Astrocyte (in vitro differentiated cells and primary cell): ENCODE results near the gene SNCG. TPM values are rescaled to one million over a fixed set of nuclear protein-coding genes. Genes with fewer than 3 reads are reported as not detected.
A peak's percentile ranks its signal among the peaks of the same experiment; 100 is the strongest.
"Not testable (repeated sequence)": the region's sequence is repeated elsewhere in the genome, so short reads cannot be mapped to it uniquely, and the experiment has no call there.

Experiments used
- DNase-seq: peaks from one replicate; pipeline ENCODE4 v3.0.0-alpha.2; 2010; ENCODE audit warnings: low read depth
- FAIRE-seq: peaks from 2 replicates; lab custom pipeline; 2011; peaks lifted over from hg19 to GRCh38; lab: Jason Lieb, UNC
- H2AFZ ChIP-seq: 2 replicates; pipeline ENCODE4 v1.6.0; 2012; ENCODE audit warnings: low read depth, low read length, inconsistent platforms
- H3K27ac ChIP-seq: 2 replicates; pipeline ENCODE4 v1.5.1; 2011; ENCODE audit warnings: low read depth, low read length, inconsistent platforms
- H3K27me3 ChIP-seq: 2 replicates; pipeline ENCODE4 v1.6.0; 2011; ENCODE audit warnings: low read length, inconsistent platforms; ENCODE audit not compliant: insufficient read depth
- H3K36me3 ChIP-seq: 2 replicates; pipeline ENCODE4 v1.5.1; 2011; ENCODE audit warnings: low read length, inconsistent platforms; ENCODE audit not compliant: insufficient read depth
- H3K4me1 ChIP-seq: 2 replicates; pipeline ENCODE4 v1.5.1; 2011; ENCODE audit warnings: low read length, inconsistent platforms; ENCODE audit not compliant: insufficient read depth
- H3K4me2 ChIP-seq: 2 replicates; pipeline ENCODE4 v1.6.0; 2012; ENCODE audit warnings: low read length, inconsistent platforms
- H3K4me3 ChIP-seq: 2 replicates; pipeline ENCODE4 v1.5.1; 2011; ENCODE audit warnings: low read depth, mild to moderate bottlenecking, low read length, inconsistent platforms; ENCODE audit not compliant: insufficient read depth
- H3K79me2 ChIP-seq: 2 replicates; pipeline ENCODE4 v1.6.0; 2012; ENCODE audit warnings: mild to moderate bottlenecking, low read length, inconsistent platforms; ENCODE audit not compliant: insufficient read depth
- H3K9ac ChIP-seq: 2 replicates; pipeline ENCODE4 v1.6.0; 2012; ENCODE audit warnings: mild to moderate bottlenecking, low read length, inconsistent platforms
- H3K9me3 ChIP-seq: 2 replicates; pipeline ENCODE4 v1.5.1; 2012; ENCODE audit warnings: low read depth, mild to moderate bottlenecking, low read length, inconsistent platforms; ENCODE audit not compliant: insufficient read depth
- H4K20me1 ChIP-seq: 2 replicates; pipeline ENCODE4 v1.6.0; 2012; ENCODE audit warnings: low read length, inconsistent platforms; ENCODE audit not compliant: insufficient read depth
- H3K27ac Mint-ChIP-seq: one replicate; pipeline ENCODE4 v1.8.0; 2021; ENCODE audit warnings: mild to moderate bottlenecking, mixed read lengths; ENCODE audit not compliant: unreplicated experiment
- H3K27me3 Mint-ChIP-seq: one replicate; pipeline ENCODE4 v1.8.0; 2021; ENCODE audit warnings: low read depth, mixed read lengths; ENCODE audit not compliant: unreplicated experiment
- H3K36me3 Mint-ChIP-seq: one replicate; pipeline ENCODE4 v1.8.0; 2021; ENCODE audit warnings: low read depth, mixed read lengths; ENCODE audit not compliant: unreplicated experiment
- H3K4me1 Mint-ChIP-seq: one replicate; pipeline ENCODE4 v1.8.0; 2021; ENCODE audit warnings: low read depth, mixed read lengths; ENCODE audit not compliant: unreplicated experiment
- H3K4me3 Mint-ChIP-seq: one replicate; pipeline ENCODE4 v1.8.0; 2021; ENCODE audit warnings: mild to moderate bottlenecking, moderate library complexity, mixed read lengths; ENCODE audit not compliant: unreplicated experiment
- H3K9me3 Mint-ChIP-seq: one replicate; pipeline ENCODE4 v1.8.0; 2021; ENCODE audit warnings: mild to moderate bottlenecking, mixed read lengths; ENCODE audit not compliant: unreplicated experiment
- CTCF ChIP-seq: IDR thresholded peaks from 2 replicates; pipeline ENCODE4 v1.5.1; 2011; ENCODE audit warnings: low read depth, mild to moderate bottlenecking, inconsistent platforms, low read length, moderate library complexity; ENCODE audit not compliant: insufficient read depth
- EZH2 ChIP-seq: IDR thresholded peaks from 2 replicates; pipeline ENCODE4 v1.6.1; 2012; ENCODE audit warnings: mild to moderate bottlenecking, low read length, inconsistent platforms; ENCODE audit not compliant: insufficient read depth
- total RNA-seq: library from RNA; stranded (reverse); gene quantifications from 2 replicates; pipeline ENCODE4 v1.2.1, GENCODE V29; 2021

SNCG gene
- total RNA-seq, 1 donor from 2014 or later, result 3.0 TPM

- H3K4me1 Mint-ChIP-seq, result peaks cover 7% of the 10 kb centered on the region
- H3K9me3 Mint-ChIP-seq, result no peaks in the 10 kb centered on the region
- no peak overlapping the region for H3K27ac Mint-ChIP-seq
- no peak overlapping the region for H3K4me2 ChIP-seq
- DNase-seq, result no peak
- H4K20me1 ChIP-seq, result no peaks in the 10 kb centered on the region
- no peaks in the 10 kb centered on the region for H3K9me3 ChIP-seq
- TF ChIP-seq CTCF (no peak), EZH2 (no peak)
- no peaks in the 10 kb centered on the region for H3K27me3 ChIP-seq
- peaks cover 2% of the 10 kb centered on the region for H3K4me1 ChIP-seq
- FAIRE-seq, result peak; percentile 29
- no peaks in the 10 kb centered on the region for H3K79me2 ChIP-seq
- no peak overlapping the region for H3K27ac ChIP-seq
- H3K4me3 ChIP-seq, result no peak overlapping the region
- H2AFZ ChIP-seq, result no peak overlapping the region
- no peak overlapping the region for H3K4me3 Mint-ChIP-seq
- peaks cover 8% of the 10 kb centered on the region for H3K36me3 Mint-ChIP-seq
- no peaks in the 10 kb centered on the region for H3K27me3 Mint-ChIP-seq
- H3K36me3 ChIP-seq, result peaks cover 3% of the 10 kb centered on the region
- no peak overlapping the region for H3K9ac ChIP-seq
Measured at GRCh38 chr10:86931872-86932271, 26.5 kb upstream of the SNCG start.

- Histone ChIP-seq H3K27me3 (no peaks in the 10 kb centered on the region), H3K36me3 (peaks cover 3% of the 10 kb centered on the region), H3K4me2 (no peak overlapping the region), H3K27ac (no peak overlapping the region), H3K79me2 (no peaks in the 10 kb centered on the region), H3K9me3 (no peaks in the 10 kb centered on the region), H4K20me1 (no peaks in the 10 kb centered on the region), H3K9ac (no peak overlapping the region), H2AFZ (no peak overlapping the region), H3K4me3 (no peak overlapping the region), H3K4me1 (peaks cover 9% of the 10 kb centered on the region)
- no peak overlapping the region for H3K4me3 Mint-ChIP-seq
- H3K4me1 Mint-ChIP-seq, result peaks cover 13% of the 10 kb centered on the region
- no peaks in the 10 kb centered on the region for H3K9me3 Mint-ChIP-seq
- no peak overlapping the region for H3K27ac Mint-ChIP-seq
- TF ChIP-seq EZH2, result no peak
- TF ChIP-seq CTCF, result no peak
- no peaks in the 10 kb centered on the region for H3K27me3 Mint-ChIP-seq
- no peak for DNase-seq
- H3K36me3 Mint-ChIP-seq, result peaks cover 8% of the 10 kb centered on the region
- no peak for FAIRE-seq
Measured at GRCh38 chr10:86932674-86933073, 25.7 kb upstream of the SNCG start.

GRCh38 chr10:86934162-86934711 is 24.2 kb upstream of the SNCG start:
- FAIRE-seq, DNase-seq: not testable (repeated sequence)

More at GRCh38 chr10:86934162-86934711, 24.2 kb upstream of the SNCG start:
- H3K4me3 ChIP-seq, H3K4me3 Mint-ChIP-seq, H3K27ac ChIP-seq, H3K27me3 ChIP-seq, H3K36me3 Mint-ChIP-seq, H3K27ac Mint-ChIP-seq, H3K4me2 ChIP-seq, H3K9me3 ChIP-seq, H2AFZ ChIP-seq, H3K4me1 ChIP-seq, H3K27me3 Mint-ChIP-seq, H3K9me3 Mint-ChIP-seq, H3K36me3 ChIP-seq, H3K79me2 ChIP-seq, H4K20me1 ChIP-seq, H3K9ac ChIP-seq: not testable (repeated sequence)
- H3K4me1 Mint-ChIP-seq, result peaks cover 13% of the 10 kb centered on the region
